Calu3 (cell line): ENCODE data around the gene GRIK3. TPM values are rescaled to one million over a fixed set of nuclear protein-coding genes. Genes with fewer than 3 reads are reported as not detected.

Experiments used
- BruUV-seq: library from RNA; stranded (reverse); fragments of 400-500 nt; replicated peaks from 2 replicates; lab custom pipeline; 2021; lab: Mats Ljungman, UMichigan
- CTCF ChIA-PET: fragments of 300-600 bp; sonication (Branson Sonifier 250); formaldehyde crosslinking; loops from one replicate; lab custom pipeline; 2022; ENCODE audit warnings: antibody characterized with exemption; lab: Charles Lee
- DNase-seq: peaks from one replicate; pipeline ENCODE4 v3.0.0; 2022
- H3K27ac Mint-ChIP-seq: one replicate; pipeline ENCODE4 v1.8.0; 2022; ENCODE audit warnings: mixed read lengths; ENCODE audit not compliant: unreplicated experiment
- H3K27me3 Mint-ChIP-seq: one replicate; pipeline ENCODE4 v1.8.0; 2022; ENCODE audit warnings: mixed read lengths; ENCODE audit not compliant: unreplicated experiment
- H3K36me3 Mint-ChIP-seq: one replicate; pipeline ENCODE4 v1.8.0; 2022; ENCODE audit warnings: mild to moderate bottlenecking, moderate library complexity, mixed read lengths; ENCODE audit not compliant: insufficient read depth, unreplicated experiment
- H3K4me1 Mint-ChIP-seq: one replicate; pipeline ENCODE4 v1.8.0; 2022; ENCODE audit warnings: mild to moderate bottlenecking, low read depth, mixed read lengths; ENCODE audit not compliant: unreplicated experiment
- H3K4me3 Mint-ChIP-seq: one replicate; pipeline ENCODE4 v1.8.0; 2022; ENCODE audit warnings: mild to moderate bottlenecking, low read depth, moderate library complexity, mixed read lengths; ENCODE audit not compliant: unreplicated experiment
- H3K9me3 Mint-ChIP-seq: one replicate; pipeline ENCODE4 v1.8.0; 2022; ENCODE audit warnings: low read depth, mixed read lengths; ENCODE audit not compliant: unreplicated experiment
- intact Hi-C: fragments of 100-400 bp; cut with micrococcal nuclease; formaldehyde crosslinking; loops from one replicate; pipeline ENCODE4 v1.10.0; 2022; ENCODE audit not compliant: unreplicated experiment
- total RNA-seq: library from RNA; stranded (reverse); gene quantifications from 2 replicates; pipeline ENCODE4 v1.2.3, GENCODE V29; 2022
- TF ChIP-seq, protein P1 (sequence below): fragments of 200-600 bp; IDR thresholded peaks from one replicate; pipeline ENCODE4 v1.8.0; 2022; ENCODE audit warnings: antibody characterized with exemption; ENCODE audit not compliant: unreplicated experiment

GRIK3 gene
- total RNA-seq, 1 experiment from 2014 or later = not detected

- H3K27me3 Mint-ChIP-seq = peaks cover 70% of the 10 kb centered on the region
- H3K36me3 Mint-ChIP-seq = peaks cover 3% of the 10 kb centered on the region
- no peak for DNase-seq
- intact Hi-C loops = no loop called here
- H3K9me3 Mint-ChIP-seq = no peaks in the 10 kb centered on the region
- TF ChIP-seq, protein P1, sequence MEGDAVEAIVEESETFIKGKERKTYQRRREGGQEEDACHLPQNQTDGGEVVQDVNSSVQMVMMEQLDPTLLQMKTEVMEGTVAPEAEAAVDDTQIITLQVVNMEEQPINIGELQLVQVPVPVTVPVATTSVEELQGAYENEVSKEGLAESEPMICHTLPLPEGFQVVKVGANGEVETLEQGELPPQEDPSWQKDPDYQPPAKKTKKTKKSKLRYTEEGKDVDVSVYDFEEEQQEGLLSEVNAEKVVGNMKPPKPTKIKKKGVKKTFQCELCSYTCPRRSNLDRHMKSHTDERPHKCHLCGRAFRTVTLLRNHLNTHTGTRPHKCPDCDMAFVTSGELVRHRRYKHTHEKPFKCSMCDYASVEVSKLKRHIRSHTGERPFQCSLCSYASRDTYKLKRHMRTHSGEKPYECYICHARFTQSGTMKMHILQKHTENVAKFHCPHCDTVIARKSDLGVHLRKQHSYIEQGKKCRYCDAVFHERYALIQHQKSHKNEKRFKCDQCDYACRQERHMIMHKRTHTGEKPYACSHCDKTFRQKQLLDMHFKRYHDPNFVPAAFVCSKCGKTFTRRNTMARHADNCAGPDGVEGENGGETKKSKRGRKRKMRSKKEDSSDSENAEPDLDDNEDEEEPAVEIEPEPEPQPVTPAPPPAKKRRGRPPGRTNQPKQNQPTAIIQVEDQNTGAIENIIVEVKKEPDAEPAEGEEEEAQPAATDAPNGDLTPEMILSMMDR = no peak
- no TSS peak for BruUV-seq
- no peak overlapping the region for H3K4me3 Mint-ChIP-seq
- H3K27ac Mint-ChIP-seq = no peak overlapping the region
- CTCF ChIA-PET = no interaction called here
- H3K4me1 Mint-ChIP-seq = no peaks in the 10 kb centered on the region
These were observed 250.0 kb downstream of the GRIK3 start for GRCh38 chr1:36784147-36784859.

DNA sequence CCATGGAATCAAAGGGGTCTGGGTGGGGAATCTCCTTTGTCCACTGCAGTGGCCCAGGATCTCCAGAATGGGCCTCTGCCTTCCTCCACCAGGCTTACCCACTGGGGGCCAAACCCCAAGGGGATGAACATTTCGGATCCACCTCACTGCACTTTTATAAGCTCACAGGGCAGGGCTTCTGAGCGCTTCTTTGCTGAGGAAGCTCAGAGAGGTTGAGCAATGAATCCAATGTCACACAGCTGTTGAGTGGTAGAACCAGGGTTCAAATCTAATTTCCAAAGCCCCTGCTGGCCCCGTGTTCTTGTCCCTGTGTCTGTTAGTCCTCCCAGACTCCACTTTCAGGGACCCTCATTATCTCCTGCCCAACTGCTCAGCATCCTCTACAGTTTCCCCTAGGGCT lies 250.8 kb downstream of the GRIK3 start:
- TF ChIP-seq, protein P1 = no peak
- Mint-ChIP-seq H3K9me3 (no peaks in the 10 kb centered on the region), H3K4me1 (no peaks in the 10 kb centered on the region), H3K36me3 (peaks cover 4% of the 10 kb centered on the region), H3K27me3 (peaks cover 70% of the 10 kb centered on the region), H3K27ac (no peak overlapping the region), H3K4me3 (no peak overlapping the region)
- intact Hi-C loops = no loop called here
- CTCF ChIA-PET = no interaction called here
- no TSS peak for BruUV-seq
- DNase-seq = no peak

- no peaks in the 10 kb centered on the region for H3K9me3 Mint-ChIP-seq
- TF ChIP-seq, protein P1 = no peak
- H3K36me3 Mint-ChIP-seq = peaks cover 4% of the 10 kb centered on the region
- DNase-seq = no peak
- H3K27me3 Mint-ChIP-seq = peaks cover 63% of the 10 kb centered on the region
- H3K4me1 Mint-ChIP-seq = no peaks in the 10 kb centered on the region
- H3K4me3 Mint-ChIP-seq = no peak overlapping the region
- intact Hi-C loops = no loop called here
- BruUV-seq = no TSS peak
- H3K27ac Mint-ChIP-seq = no peak overlapping the region
- CTCF ChIA-PET = no interaction called here
These were observed 251.5 kb downstream of the GRIK3 start for GRCh38 chr1:36782785-36783184.

GRCh38 chr1:36782085-36782484 lies 252.2 kb downstream of the GRIK3 start:
- no peaks in the 10 kb centered on the region for H3K9me3 Mint-ChIP-seq
- no peaks in the 10 kb centered on the region for H3K4me1 Mint-ChIP-seq
- H3K36me3 Mint-ChIP-seq = peaks cover 4% of the 10 kb centered on the region
- peaks cover 57% of the 10 kb centered on the region for H3K27me3 Mint-ChIP-seq
- DNase-seq = no peak
- no TSS peak for BruUV-seq
- TF ChIP-seq, protein P1 = no peak
- no peak overlapping the region for H3K27ac Mint-ChIP-seq
- intact Hi-C loops = no loop called here
- CTCF ChIA-PET = no interaction called here
- no peak overlapping the region for H3K4me3 Mint-ChIP-seq
